BE2C (cell line): Measurements from ENCODE around the gene CD8A.

Source experiments
- DNase-seq: peaks from one replicate; pipeline ENCODE4 v3.0.0-alpha.2; 2020
- H3K27me3 ChIP-seq: fragments of 250-450 bp; sonication (Bioruptor Pico); 2 replicates; pipeline ENCODE4 v1.5.1; 2020; ENCODE audit warnings: mild to moderate bottlenecking
- H3K36me3 ChIP-seq: fragments of 250-450 bp; sonication (Bioruptor Pico); 2 replicates; pipeline ENCODE4 v1.5.1; 2020; ENCODE audit warnings: mild to moderate bottlenecking
- H3K4me1 ChIP-seq: fragments of 250-450 bp; sonication (Bioruptor Pico); 2 replicates; pipeline ENCODE4 v1.5.1; 2020
- H3K4me3 ChIP-seq: 2 replicates; pipeline ENCODE4 v1.5.1; 2011; ENCODE audit warnings: low read depth, low read length
- H3K9me3 ChIP-seq: fragments of 250-450 bp; sonication (Bioruptor Pico); 2 replicates; pipeline ENCODE4 v1.5.1; 2020
- CTCF ChIP-seq: IDR thresholded peaks from 2 replicates; pipeline ENCODE4 v1.5.1; 2012; ENCODE audit warnings: mild to moderate bottlenecking, low read depth, low read length

Gene CD8A

GRCh38 chr2:86781363-86781762 is 9.3 kb downstream of the CD8A start:
- no peak for TF ChIP-seq CTCF
- H3K4me1 ChIP-seq, result no peaks in the 10 kb centered on the region
- H3K4me3 ChIP-seq, result no peak overlapping the region
- no peaks in the 10 kb centered on the region for H3K9me3 ChIP-seq
- no peaks in the 10 kb centered on the region for H3K36me3 ChIP-seq
- no peaks in the 10 kb centered on the region for H3K27me3 ChIP-seq
- no peak for DNase-seq

- no peaks in the 10 kb centered on the region for H3K9me3 ChIP-seq
- TF ChIP-seq CTCF, result no peak
- no peaks in the 10 kb centered on the region for H3K4me1 ChIP-seq
- no peaks in the 10 kb centered on the region for H3K36me3 ChIP-seq
- DNase-seq, result no peak
- H3K4me3 ChIP-seq, result no peak overlapping the region
- no peaks in the 10 kb centered on the region for H3K27me3 ChIP-seq
Measured at GRCh38 chr2:86779971-86780370, 10.7 kb downstream of the CD8A start.

DNA sequence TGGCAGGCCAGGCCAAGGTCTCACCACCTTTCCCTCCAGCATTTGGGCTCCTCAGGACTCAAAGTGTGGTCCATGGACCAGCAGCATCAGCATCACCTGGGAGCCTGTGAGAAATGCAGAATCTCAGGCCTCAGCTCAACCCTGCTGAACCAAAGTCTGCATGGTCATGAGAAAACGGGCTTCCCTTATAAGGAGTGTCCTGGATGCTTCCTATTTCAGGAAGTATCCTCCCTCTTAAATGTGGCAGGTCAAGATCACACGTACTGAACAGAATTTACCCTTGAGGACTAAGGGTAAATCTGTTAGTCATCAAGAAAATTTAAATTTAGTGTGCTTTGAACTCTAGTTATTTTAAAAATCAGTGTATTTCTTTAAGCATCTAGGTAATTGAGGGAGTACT is 11.8 kb downstream of the CD8A start:
- Histone ChIP-seq H3K4me1 (no peaks in the 10 kb centered on the region), H3K9me3 (no peaks in the 10 kb centered on the region), H3K27me3 (no peaks in the 10 kb centered on the region), H3K36me3 (no peaks in the 10 kb centered on the region), H3K4me3 (no peak overlapping the region)
- TF ChIP-seq CTCF, result no peak
- no peak for DNase-seq

DNA sequence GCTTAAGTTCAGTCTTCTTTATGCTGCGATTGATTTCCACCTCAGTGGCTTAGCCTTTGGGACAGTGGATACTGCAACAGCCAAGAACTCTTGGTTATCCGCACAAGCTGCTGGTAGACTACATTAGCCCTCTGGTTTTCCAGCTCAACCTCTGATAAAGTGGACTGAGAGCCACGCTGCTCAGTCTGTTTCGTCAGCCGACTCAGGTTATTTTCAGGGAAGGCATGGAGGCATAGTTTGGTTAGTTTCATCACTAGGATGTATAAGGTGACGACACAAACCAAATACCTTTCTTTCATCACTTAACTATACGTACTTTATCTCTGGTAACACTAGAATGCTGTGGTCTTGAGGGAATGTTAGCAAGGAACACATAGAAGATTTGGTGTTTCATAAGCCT is 14.2 kb downstream of the CD8A start:
- H3K9me3 ChIP-seq, result no peaks in the 10 kb centered on the region
- DNase-seq, result no peak
- H3K4me1 ChIP-seq, result no peaks in the 10 kb centered on the region
- no peak overlapping the region for H3K4me3 ChIP-seq
- H3K36me3 ChIP-seq, result no peaks in the 10 kb centered on the region
- TF ChIP-seq CTCF, result no peak
- no peaks in the 10 kb centered on the region for H3K27me3 ChIP-seq

GRCh38 chr2:86775338-86775737 is 15.4 kb downstream of the CD8A start:
- DNase-seq, result no peak
- Histone ChIP-seq H3K27me3 (no peaks in the 10 kb centered on the region), H3K36me3 (no peaks in the 10 kb centered on the region), H3K9me3 (no peaks in the 10 kb centered on the region), H3K4me3 (no peak overlapping the region), H3K4me1 (no peaks in the 10 kb centered on the region)
- no peak for TF ChIP-seq CTCF

GRCh38 chr2:86774862-86775261 is 15.9 kb downstream of the CD8A start:
- Histone ChIP-seq H3K4me1 (no peaks in the 10 kb centered on the region), H3K36me3 (no peaks in the 10 kb centered on the region)

More at GRCh38 chr2:86774862-86775261, 15.9 kb downstream of the CD8A start:
- Histone ChIP-seq H3K27me3 (no peaks in the 10 kb centered on the region), H3K9me3 (no peaks in the 10 kb centered on the region), H3K4me3 (no peak overlapping the region)
- no peak for DNase-seq
- no peak for TF ChIP-seq CTCF
